H1 (cell line): ENCODE measurements around the gene CACNA2D3. TPM values are rescaled to one million over a fixed set of nuclear protein-coding genes. Genes with fewer than 3 reads are reported as not detected.
A peak's percentile ranks its signal among the peaks of the same experiment; 100 is the strongest.

Experiments used
- CTCF ChIA-PET: fragments of 300-600 bp; sonication (Branson Sonifier 250); formaldehyde crosslinking; loops from one replicate; lab custom pipeline; 2021; ENCODE audit not compliant: partially characterized antibody; lab: Charles Lee
- POLR2A ChIA-PET: fragments of 300-600 bp; sonication (Branson Sonifier 250); formaldehyde crosslinking; loops from one replicate; lab custom pipeline; 2021; ENCODE audit warnings: inconsistent platforms; ENCODE audit not compliant: partially characterized antibody; lab: Charles Lee
- DNase-seq, 2 experiments: peaks; one replicate each; pipeline versions ENCODE4 v3.0.0 to v3.0.0-alpha.2; 2010 to 2022; ENCODE audit warnings: low spot score in 2 of 2, low read depth in 1 of 2, mixed read lengths in 1 of 2
- FAIRE-seq: peaks from 2 replicates; lab custom pipeline; 2011; peaks lifted over from hg19 to GRCh38; lab: Jason Lieb, UNC
- H2AFZ ChIP-seq: 2 replicates; pipeline ENCODE4 v1.8.1; 2012; ENCODE audit warnings: low read length, inconsistent platforms
- H2AK5ac ChIP-seq: 2 replicates; pipeline ENCODE4 v1.6.1; 2013; ENCODE audit warnings: low read depth, low read length
- H2BK120ac ChIP-seq: replicated peaks from 2 replicates; pipeline ENCODE3; 2013; ENCODE audit warnings: low read depth, low read length, inconsistent platforms
- H2BK12ac ChIP-seq: 2 replicates; pipeline ENCODE4 v1.6.1; 2013; ENCODE audit warnings: low read depth, low read length
- H2BK15ac ChIP-seq: 2 replicates; pipeline ENCODE4 v1.6.1; 2013; ENCODE audit warnings: low read length
- H2BK20ac ChIP-seq: 2 replicates; pipeline ENCODE4 v1.6.1; 2013; ENCODE audit warnings: low read length
- H2BK5ac ChIP-seq: 2 replicates; pipeline ENCODE4 v1.6.1; 2013; ENCODE audit warnings: low read depth, low read length
- H3K14ac ChIP-seq: 2 replicates; pipeline ENCODE4 v1.6.1; 2013; ENCODE audit warnings: inconsistent platforms; ENCODE audit not compliant: insufficient read length
- H3K18ac ChIP-seq: 2 replicates; pipeline ENCODE4 v1.6.1; 2013; ENCODE audit warnings: low read length; ENCODE audit errors: extremely low read depth
- H3K23ac ChIP-seq: 2 replicates; pipeline ENCODE4 v1.6.1; 2013; ENCODE audit warnings: inconsistent platforms; ENCODE audit not compliant: insufficient read length
- H3K23me2 ChIP-seq: 2 replicates; pipeline ENCODE4 v1.6.1; 2013; ENCODE audit warnings: low read depth, low read length
- H3K27ac ChIP-seq: 2 replicates; pipeline ENCODE4 v1.6.1; 2011; ENCODE audit warnings: low read depth, low read length, inconsistent platforms
- H3K27me3 ChIP-seq, 4 experiments: replicated peaks in 1 of 4; 1 replicate in 1 of 4; 2 replicates in 3 of 4; pipeline versions ENCODE4 v1.6.1 to v1.8.1; 2011 to 2013; ENCODE audit warnings: low read length in 3 of 4, mild to moderate bottlenecking in 3 of 4, inconsistent platforms in 2 of 4, mixed read lengths in 2 of 4, moderate library complexity in 1 of 4; ENCODE audit not compliant: control insufficient read depth in 3 of 4, insufficient read depth in 3 of 4; ENCODE audit errors: extremely low read depth in 1 of 4
- H3K36me3 ChIP-seq, 4 experiments: 2 replicates each; pipeline versions ENCODE4 v1.6.1 to v1.8.1; 2011 to 2013; ENCODE audit warnings: mild to moderate bottlenecking in 4 of 4, low read length in 3 of 4, moderate library complexity in 2 of 4, control low read depth in 1 of 4, inconsistent platforms in 1 of 4; ENCODE audit not compliant: insufficient read depth in 4 of 4, control insufficient read depth in 2 of 4
- H3K4ac ChIP-seq: replicated peaks from 2 replicates; pipeline ENCODE3; 2013; ENCODE audit warnings: low read length, low read depth, mixed read lengths, inconsistent platforms; ENCODE audit not compliant: insufficient read length
- H3K4me1 ChIP-seq, 4 experiments: replicated peaks in 1 of 4; 1 replicate in 1 of 4; 2 replicates in 3 of 4; pipeline versions ENCODE4 v1.6.1 to v1.8.1; 2011 to 2013; ENCODE audit warnings: low read length in 3 of 4, inconsistent platforms in 2 of 4, mixed read lengths in 1 of 4; ENCODE audit not compliant: insufficient read depth in 4 of 4, control insufficient read depth in 3 of 4
- H3K4me2 ChIP-seq, 2 experiments: 2 replicates each; pipeline versions ENCODE4 v1.6.1 to v1.8.1; 2011 to 2013; ENCODE audit warnings: low read depth in 2 of 2, low read length in 2 of 2, control low read depth in 1 of 2, inconsistent platforms in 1 of 2, mild to moderate bottlenecking in 1 of 2; ENCODE audit not compliant: insufficient read depth in 1 of 2
- H3K4me3 ChIP-seq, 4 experiments: fragments of 200-600, 300-600 bp in 1 of 4; sonication (generic), shearing (Covaris generic), sonication (Bioruptor Twin) in 1 of 4; 2 replicates each; pipeline versions ENCODE4 v1.5.1 to v1.8.1; 2011 to 2016; ENCODE audit warnings: low read length in 4 of 4, low read depth in 3 of 4, control low read depth in 2 of 4, inconsistent platforms in 2 of 4, mild to moderate bottlenecking in 2 of 4, mixed read lengths in 1 of 4, moderate library complexity in 1 of 4; ENCODE audit not compliant: insufficient read depth in 2 of 4; ENCODE audit errors: extremely low read depth in 1 of 4
- H3K56ac ChIP-seq: replicated peaks from 2 replicates; pipeline ENCODE3; 2013; ENCODE audit warnings: low read depth, mild to moderate bottlenecking, mixed read lengths, low read length, inconsistent platforms; ENCODE audit not compliant: insufficient read length
- H3K79me1 ChIP-seq: 2 replicates; pipeline ENCODE4 v1.6.1; 2013; ENCODE audit warnings: low read depth, low read length, control low read depth
- H3K79me2 ChIP-seq, 2 experiments: 2 replicates each; pipeline versions ENCODE4 v1.6.1 to v1.8.1; 2012 to 2013; ENCODE audit warnings: low read length in 2 of 2, mild to moderate bottlenecking in 2 of 2, inconsistent platforms in 1 of 2; ENCODE audit not compliant: insufficient read depth in 2 of 2, control insufficient read depth in 1 of 2
- H3K9ac ChIP-seq, 4 experiments: replicated peaks in 1 of 4; 1 replicate in 1 of 4; 2 replicates in 3 of 4; pipeline versions ENCODE4 v1.6.1 to v1.8.1; 2011 to 2013; ENCODE audit warnings: low read depth in 3 of 4, low read length in 3 of 4, control low read depth in 2 of 4, mild to moderate bottlenecking in 2 of 4, moderate library complexity in 2 of 4, inconsistent platforms in 1 of 4; ENCODE audit errors: extremely low read depth in 1 of 4
- H3K9me3 ChIP-seq, 2 experiments: 2 replicates each; pipeline versions ENCODE4 v1.6.1 to v1.8.1; 2012 to 2013; ENCODE audit warnings: mild to moderate bottlenecking in 2 of 2, moderate library complexity in 2 of 2, control low read depth in 1 of 2, inconsistent platforms in 1 of 2, low read depth in 1 of 2, low read length in 1 of 2, mixed read lengths in 1 of 2; ENCODE audit not compliant: insufficient read depth in 2 of 2
- H4K20me1 ChIP-seq, 2 experiments: replicated peaks in 1 of 2; 2 replicates each; pipeline versions ENCODE3 to v1.8.1; 2011 to 2013; ENCODE audit warnings: inconsistent platforms in 2 of 2, low read length in 2 of 2, mild to moderate bottlenecking in 1 of 2; ENCODE audit not compliant: insufficient read depth in 2 of 2, control insufficient read depth in 1 of 2
- H4K5ac ChIP-seq: 2 replicates; pipeline ENCODE4 v1.6.1; 2013; ENCODE audit warnings: low read length, low read depth, mixed read lengths, inconsistent platforms; ENCODE audit not compliant: insufficient read length
- H4K8ac ChIP-seq: 2 replicates; pipeline ENCODE4 v1.8.0; 2013; ENCODE audit warnings: mild to moderate bottlenecking, moderate library complexity, low read length, inconsistent platforms; ENCODE audit not compliant: insufficient read depth; ENCODE audit errors: extremely low read depth
- H4K91ac ChIP-seq: replicated peaks from 2 replicates; pipeline ENCODE3; 2013; ENCODE audit warnings: low read length, mixed read lengths, inconsistent platforms; ENCODE audit not compliant: insufficient read length
- CBX5 ChIP-seq: fragments of 300-800, 300-1000 bp; sonication (generic); IDR thresholded peaks from 2 replicates; pipeline ENCODE4 v1.7.1; 2016; ENCODE audit warnings: antibody characterized with exemption, low read length, low read depth
- MAX ChIP-seq: IDR thresholded peaks from 2 replicates; pipeline ENCODE4 v1.6.1; 2012; ENCODE audit warnings: inconsistent platforms
- RFX5 ChIP-seq: IDR thresholded peaks from 2 replicates; pipeline ENCODE4 v1.6.1; 2011; ENCODE audit warnings: low read depth, low read length, improper control_type of control experiment, borderline replicate concordance
- RNF2 ChIP-seq: fragments of 200-900, 300-1000 bp; sonication (generic); IDR thresholded peaks from 2 replicates; pipeline ENCODE4 v1.7.1; 2016; ENCODE audit warnings: borderline replicate concordance, low read depth, mild to moderate bottlenecking, antibody characterized with exemption, low read length; ENCODE audit not compliant: poor library complexity, severe bottlenecking; ENCODE audit errors: missing control alignments
- SIRT6 ChIP-seq: IDR thresholded peaks from one replicate; pipeline ENCODE4 v1.7.1; 2012; ENCODE audit warnings: low read length, inconsistent platforms
- WGBS, 2 experiments: shearing (Covaris generic) in 1 of 2; methylation state at CpG; one replicate each; pipeline versions ENCODE4 v1.1.6 to v1.1.7; 2013 to 2015; ENCODE audit warnings: low lambda C conversion rate in 2 of 2, mixed read lengths in 2 of 2, inconsistent platforms in 1 of 2, low coverage in 1 of 2, missing lambda C conversion rate in 1 of 2; ENCODE audit not compliant: insufficient replicate concordance in 2 of 2, insufficient coverage in 1 of 2, insufficient read length in 1 of 2; ENCODE audit errors: extremely low coverage in 1 of 2, missing lambda C conversion rate in 1 of 2; 5-methylcytosine and 5-hydroxymethylcytosine counted together
- polyA plus RNA-seq, 7 experiments: library from polyadenylated mRNA; depleted of rRNA in 3 of 7; stranded (reverse) in 5 of 7; unstranded in 2 of 7; fragments of >200 nt in 5 of 7; fragments of 200-250 nt in 2 of 7; gene quantifications; 1 replicate in 5 of 7; 2 replicates in 1 of 7; 4 replicates in 1 of 7; pipeline versions ENCODE4 v1.2.1 to v1.2.3, GENCODE V29; 2011 to 2013; ENCODE audit warnings: missing spikeins in 2 of 7, mixed read lengths in 2 of 7
- total RNA-seq: library from RNA; stranded (reverse); fragmentation: NEBNext Ultra II Directional; extraction: Animal tissue kit (Norgen Biotek cat#: 25700); gene quantifications from 2 replicates; pipeline ENCODE4 v1.2.1, GENCODE V29; 2021

CACNA2D3 gene
- total and polyA plus RNA-seq, 2 of the 8 experiments (the other 6 are each of a cell fraction or from before 2014, with no cell fraction given): 1.5 to 1.8 TPM

- ChIA-PET POLR2A (no interaction called here), CTCF (interaction anchor here (0.8 kb wide), 1 partner anchor 27 kb away, joined by 3 read pairs; no protein-coding TSS in a partner anchor)
- Histone ChIP-seq H3K79me2 (no peaks in the 10 kb centered on the region), H3K36me3 (no peaks in the 10 kb centered on the region), H4K20me1 (no peaks in the 10 kb centered on the region), H4K8ac (no peak overlapping the region), H2BK5ac (no peak overlapping the region), H2BK15ac (no peak overlapping the region), H2BK20ac (0 out of 2 replicates have a peak overlapping the region, but pooled peaks have one; percentile 40), H3K4me1 (peaks cover 1 to 10% (median 4%) of the 10 kb centered on the region in 4 experiments; a peak in 4 of 7 replicates), H3K4me3 (no peak overlapping the region), H2AFZ (no peak overlapping the region), H4K91ac (no peak overlapping the region), H3K18ac (no peak overlapping the region), H2BK120ac (no peak overlapping the region), H3K27ac (no peak overlapping the region), H3K27me3 (no peaks in the 10 kb centered on the region), H3K23me2 (no peaks in the 10 kb centered on the region; the same call in 1 of the 2 replicates)
- FAIRE-seq: no peak
- no peak for DNase-seq
- TF ChIP-seq RFX5 (no peak), RNF2 (no peak), CBX5 (no peak), SIRT6 (no peak), MAX (no peak)
- TF ChIP-seq, all 59 proteins: peak for 0
- no peak overlapping the region for H3K14ac ChIP-seq
- H3K9ac ChIP-seq: no peak overlapping the region
- H3K56ac ChIP-seq: no peak overlapping the region
- no peak overlapping the region for H3K4me2 ChIP-seq
- no peaks in the 10 kb centered on the region for H3K9me3 ChIP-seq
- no peaks in the 10 kb centered on the region for H3K79me1 ChIP-seq
- H4K5ac ChIP-seq: no peak overlapping the region
- no peak overlapping the region for H2AK5ac ChIP-seq
- WGBS, 2 experiments: 88% methylated on average over 3 of the region's 3 CpGs; no CpG with 5 or more reads in 1 of the 2 experiments
- no peak overlapping the region for H3K23ac ChIP-seq
- no peak overlapping the region for H3K4ac ChIP-seq
- H2BK12ac ChIP-seq: no peak overlapping the region
Observed at GRCh38 chr3:54347060-54347459, 224.7 kb downstream of the CACNA2D3 start.
